ENCODE results near the gene PRICKLE4.
A peak's percentile ranks its signal among the peaks of the same experiment; 100 is the strongest.

PRICKLE4 gene

DNA sequence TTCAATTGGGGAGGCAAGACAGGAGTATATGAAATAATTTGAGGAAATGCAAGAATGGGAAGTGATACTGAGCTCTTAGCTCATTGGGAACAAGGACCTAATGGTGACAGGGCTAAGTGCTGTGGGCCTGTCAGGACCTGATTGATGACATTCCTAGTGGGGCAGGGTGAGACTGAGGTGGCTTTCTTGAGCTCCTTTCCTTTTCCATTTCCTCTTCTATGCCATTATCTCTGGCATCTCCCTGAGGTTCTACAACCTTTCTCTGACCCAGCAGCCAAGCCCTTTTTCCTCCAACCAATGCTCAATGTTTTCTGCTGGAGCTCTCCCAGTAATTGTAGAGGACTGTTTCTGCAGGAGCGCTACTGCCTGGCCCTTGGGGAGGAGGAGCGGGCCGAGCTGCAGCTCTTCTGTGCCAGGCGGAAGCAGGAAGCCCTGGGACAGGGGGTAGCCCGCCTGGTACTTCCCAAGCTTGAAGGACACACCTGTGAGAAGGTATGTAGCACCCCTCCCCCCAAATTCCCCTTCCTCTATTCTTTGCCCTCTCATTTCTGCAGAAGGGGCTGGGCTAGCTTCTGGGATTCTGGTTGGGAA lies 4.1 kb downstream of the PRICKLE4 start:
- DNase-seq, result no peak
- Histone ChIP-seq H3K4me3 (ENCODE audit: insufficient read depth, low read depth, low read length, poor library complexity, severe bottlenecking) (no peak overlapping the region), H3K27me3 (replicated peaks; ENCODE audit: control insufficient read depth, insufficient read depth, low read length, poor library complexity, severe bottlenecking) (no peaks in the 10 kb centered on the region), H3K9me3 (ENCODE audit: control insufficient read depth, low read length) (no peaks in the 10 kb centered on the region), H3K27ac (ENCODE audit: insufficient read depth, low read length, poor library complexity, severe bottlenecking) (no peak overlapping the region), H3K36me3 (ENCODE audit: control insufficient read depth, insufficient read depth, low read length) (peaks cover 8% of the 10 kb centered on the region), H3K4me1 (ENCODE audit: control insufficient read depth, insufficient read depth, low read length, poor library complexity, severe bottlenecking) (peaks cover 14% of the 10 kb centered on the region)

DNA sequence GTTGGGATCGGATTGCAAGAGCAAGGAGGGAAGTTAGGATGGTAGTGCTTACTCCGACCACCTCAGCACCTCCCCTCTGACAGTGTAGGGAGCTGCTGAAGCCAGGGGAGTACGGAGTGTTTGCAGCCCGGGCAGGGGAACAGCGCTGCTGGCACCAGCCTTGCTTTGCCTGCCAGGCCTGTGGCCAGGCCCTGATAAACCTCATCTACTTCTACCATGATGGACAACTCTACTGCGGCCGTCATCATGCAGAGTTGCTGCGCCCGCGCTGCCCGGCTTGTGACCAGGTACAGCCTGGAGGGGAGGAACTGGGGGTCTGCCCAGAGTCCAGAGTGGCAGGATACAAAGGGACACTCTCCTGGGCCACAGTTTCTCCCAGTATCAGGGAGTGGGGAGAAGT lies 4.7 kb downstream of the PRICKLE4 start:
- no peak overlapping the region for H3K27ac ChIP-seq (ENCODE audit: insufficient read depth, low read length, poor library complexity, severe bottlenecking)
- peaks cover 14% of the 10 kb centered on the region for H3K4me1 ChIP-seq (ENCODE audit: control insufficient read depth, insufficient read depth, low read length, poor library complexity, severe bottlenecking)
- no peaks in the 10 kb centered on the region for H3K9me3 ChIP-seq (ENCODE audit: control insufficient read depth, low read length)
- no peak for DNase-seq
- H3K4me3 ChIP-seq (ENCODE audit: insufficient read depth, low read depth, low read length, poor library complexity, severe bottlenecking), result no peak overlapping the region
- H3K27me3 ChIP-seq (replicated peaks; ENCODE audit: control insufficient read depth, insufficient read depth, low read length, poor library complexity, severe bottlenecking), result no peaks in the 10 kb centered on the region
- H3K36me3 ChIP-seq (ENCODE audit: control insufficient read depth, insufficient read depth, low read length), result peaks cover 13% of the 10 kb centered on the region

DNA sequence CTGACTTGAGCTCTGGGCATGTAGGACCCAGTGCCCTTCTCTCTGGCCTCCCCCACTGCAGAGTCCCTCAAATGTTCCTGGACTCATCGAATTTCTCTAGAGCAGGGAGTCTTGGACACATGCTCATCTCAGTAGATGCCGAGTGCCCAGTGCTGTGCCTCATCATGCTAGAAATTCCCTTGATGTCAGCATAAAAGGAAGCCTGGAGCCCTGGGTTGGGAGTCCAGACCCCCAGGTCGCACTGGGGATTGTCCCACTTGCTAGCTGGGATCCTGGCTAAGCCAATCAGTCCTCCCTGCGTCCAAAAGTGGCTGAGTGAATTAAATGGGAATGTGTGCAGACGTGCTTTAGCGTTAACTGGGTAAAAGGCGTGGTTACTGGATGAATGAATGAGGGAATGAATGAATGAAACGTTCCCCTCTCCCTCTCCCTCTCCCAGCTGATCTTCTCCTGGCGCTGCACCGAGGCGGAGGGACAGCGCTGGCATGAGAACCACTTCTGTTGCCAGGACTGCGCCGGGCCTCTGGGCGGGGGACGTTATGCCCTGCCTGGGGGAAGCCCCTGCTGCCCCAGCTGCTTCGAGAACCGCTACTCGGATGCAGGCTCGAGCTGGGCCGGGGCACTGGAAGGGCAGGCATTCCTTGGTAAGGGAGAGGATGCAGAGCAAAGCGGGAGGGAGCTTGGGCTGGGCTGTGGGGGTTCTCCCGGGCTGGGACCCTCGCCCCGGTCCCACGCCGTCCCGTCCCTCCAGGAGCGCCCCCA lies 5.3 kb downstream of the PRICKLE4 start:
- H3K9me3 ChIP-seq (ENCODE audit: control insufficient read depth, low read length), result no peaks in the 10 kb centered on the region
- H3K36me3 ChIP-seq (ENCODE audit: control insufficient read depth, insufficient read depth, low read length), result peaks cover 19% of the 10 kb centered on the region
- no peaks in the 10 kb centered on the region for H3K27me3 ChIP-seq (replicated peaks; ENCODE audit: control insufficient read depth, insufficient read depth, low read length, poor library complexity, severe bottlenecking)
- H3K4me3 ChIP-seq (ENCODE audit: insufficient read depth, low read depth, low read length, poor library complexity, severe bottlenecking), result peak overlapping the region; percentile 84
- DNase-seq, result no peak
- peaks cover 11% of the 10 kb centered on the region for H3K4me1 ChIP-seq (ENCODE audit: control insufficient read depth, insufficient read depth, low read length, poor library complexity, severe bottlenecking)
- H3K27ac ChIP-seq (ENCODE audit: insufficient read depth, low read length, poor library complexity, severe bottlenecking), result no peak overlapping the region

DNA sequence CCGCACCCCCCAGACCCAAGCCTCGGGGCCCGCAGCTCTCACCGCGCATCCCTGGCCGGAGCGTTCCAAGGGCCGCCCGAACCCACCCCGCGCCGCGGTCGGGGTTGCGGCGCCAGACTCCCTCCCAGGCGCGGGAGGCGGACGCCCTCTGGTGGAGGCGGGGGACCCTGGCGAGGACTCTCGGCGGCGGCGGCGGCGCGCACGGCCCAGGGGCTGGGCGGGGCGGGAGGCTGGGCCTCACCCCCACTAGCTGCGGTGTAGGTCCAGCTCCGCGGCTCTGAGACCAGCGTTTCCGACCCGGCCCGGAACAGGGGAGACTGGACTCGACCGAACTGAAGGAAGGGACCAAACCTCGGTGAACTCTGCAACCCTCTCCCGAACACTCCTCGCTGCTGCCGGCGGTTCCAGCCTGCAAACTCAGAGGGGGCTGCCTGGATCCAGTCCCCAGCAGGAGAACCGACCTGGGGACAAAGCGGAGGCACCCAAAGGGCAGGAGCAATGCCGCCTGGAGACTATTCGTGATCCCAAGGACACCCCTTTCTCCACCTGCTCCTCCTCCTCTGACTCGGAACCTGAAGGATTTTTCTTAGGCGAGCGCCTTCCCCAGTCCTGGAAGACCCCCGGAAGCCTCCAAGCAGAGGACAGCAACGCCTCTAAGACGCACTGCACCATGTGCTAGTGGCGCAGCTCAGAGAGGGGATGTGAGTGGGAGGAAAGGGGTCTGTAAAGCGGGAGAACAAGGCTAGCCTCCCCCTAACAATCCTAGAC lies 6.1 kb downstream of the PRICKLE4 start:
- H3K36me3 ChIP-seq (ENCODE audit: control insufficient read depth, insufficient read depth, low read length), result peaks cover 20% of the 10 kb centered on the region
- DNase-seq, result peak; percentile 70 to 81 (median 77)
- peak overlapping the region; percentile 87 for H3K27ac ChIP-seq (ENCODE audit: insufficient read depth, low read length, poor library complexity, severe bottlenecking)
- H3K4me3 ChIP-seq (ENCODE audit: insufficient read depth, low read depth, low read length, poor library complexity, severe bottlenecking), result peak overlapping the region; percentile 84
- no peaks in the 10 kb centered on the region for H3K27me3 ChIP-seq (replicated peaks; ENCODE audit: control insufficient read depth, insufficient read depth, low read length, poor library complexity, severe bottlenecking)
- no peaks in the 10 kb centered on the region for H3K9me3 ChIP-seq (ENCODE audit: control insufficient read depth, low read length)
- H3K4me1 ChIP-seq (ENCODE audit: control insufficient read depth, insufficient read depth, low read length, poor library complexity, severe bottlenecking), result peaks cover 5% of the 10 kb centered on the region

DNA sequence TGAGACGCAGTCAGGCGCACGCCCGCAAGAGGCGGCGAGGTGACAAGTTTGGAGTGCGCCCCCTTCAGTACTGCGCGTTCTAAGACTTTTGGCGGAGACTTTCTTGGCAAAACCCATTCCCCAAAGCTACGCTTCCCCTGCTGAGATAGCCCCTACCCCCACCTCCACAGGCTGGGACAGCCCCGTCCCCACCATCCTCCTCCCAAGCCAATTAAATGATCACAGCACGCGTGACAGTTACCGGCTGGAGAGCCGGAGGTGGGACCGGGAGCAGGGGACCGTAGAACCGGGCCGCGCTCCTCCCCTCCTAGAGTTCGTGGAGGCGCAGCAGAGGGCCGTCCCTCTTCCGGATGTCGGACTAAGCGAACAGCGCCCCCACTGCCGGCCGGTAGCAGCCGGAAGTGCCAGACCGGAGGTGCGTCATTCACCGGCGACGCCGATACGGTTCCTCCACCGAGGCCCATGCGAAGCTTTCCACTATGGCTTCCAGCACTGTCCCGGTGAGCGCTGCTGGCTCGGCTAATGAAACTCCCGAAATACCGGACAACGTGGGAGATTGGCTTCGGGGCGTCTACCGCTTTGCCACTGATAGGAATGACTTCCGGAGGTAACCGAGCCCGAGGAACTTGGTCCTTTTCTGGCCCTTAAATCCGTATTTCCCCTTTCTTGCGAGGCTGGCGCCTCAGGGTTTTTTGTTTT lies 6.8 kb downstream of the PRICKLE4 start, which contains the start of gene TOMM6:
TOMM6 (plus strand) TSS at position 476 of the 699 bp plus-strand sequence; CDS start at position 480, 4 bp downstream.
- DNase-seq, result peak; percentile 88 to 91 (median 90)
- H3K36me3 ChIP-seq (ENCODE audit: control insufficient read depth, insufficient read depth, low read length), result peaks cover 28% of the 10 kb centered on the region
- peak within 1 kb of the TSS; percentile 87 for H3K27ac ChIP-seq (ENCODE audit: insufficient read depth, low read length, poor library complexity, severe bottlenecking)
- H3K27me3 ChIP-seq (replicated peaks; ENCODE audit: control insufficient read depth, insufficient read depth, low read length, poor library complexity, severe bottlenecking), result no peaks in the 10 kb centered on the region
- H3K4me1 ChIP-seq (ENCODE audit: control insufficient read depth, insufficient read depth, low read length, poor library complexity, severe bottlenecking), result peaks cover 5% of the 10 kb centered on the region
- H3K4me3 ChIP-seq (ENCODE audit: insufficient read depth, low read depth, low read length, poor library complexity, severe bottlenecking), result peak within 1 kb of the TSS; percentile 84
- H3K9me3 ChIP-seq (ENCODE audit: control insufficient read depth, low read length), result no peaks in the 10 kb centered on the region

GRCh38 chr6:41789390-41789724 lies 8.8 kb downstream of the PRICKLE4 start:
- Histone ChIP-seq H3K27me3 (replicated peaks; ENCODE audit: control insufficient read depth, insufficient read depth, low read length, poor library complexity, severe bottlenecking) (no peaks in the 10 kb centered on the region), H3K27ac (ENCODE audit: insufficient read depth, low read length, poor library complexity, severe bottlenecking) (no peak overlapping the region), H3K36me3 (ENCODE audit: control insufficient read depth, insufficient read depth, low read length) (peaks cover 30% of the 10 kb centered on the region), H3K4me1 (ENCODE audit: control insufficient read depth, insufficient read depth, low read length, poor library complexity, severe bottlenecking) (peaks cover 5% of the 10 kb centered on the region), H3K4me3 (ENCODE audit: insufficient read depth, low read depth, low read length, poor library complexity, severe bottlenecking) (no peak overlapping the region), H3K9me3 (ENCODE audit: control insufficient read depth, low read length) (no peaks in the 10 kb centered on the region)
- no peak for DNase-seq

- no peak overlapping the region for H3K27ac ChIP-seq (ENCODE audit: insufficient read depth, low read length, poor library complexity, severe bottlenecking)
- H3K4me1 ChIP-seq (ENCODE audit: control insufficient read depth, insufficient read depth, low read length, poor library complexity, severe bottlenecking), result peaks cover 5% of the 10 kb centered on the region
- peaks cover 30% of the 10 kb centered on the region for H3K36me3 ChIP-seq (ENCODE audit: control insufficient read depth, insufficient read depth, low read length)
- no peak overlapping the region for H3K4me3 ChIP-seq (ENCODE audit: insufficient read depth, low read depth, low read length, poor library complexity, severe bottlenecking)
- H3K27me3 ChIP-seq (replicated peaks; ENCODE audit: control insufficient read depth, insufficient read depth, low read length, poor library complexity, severe bottlenecking), result no peaks in the 10 kb centered on the region
- H3K9me3 ChIP-seq (ENCODE audit: control insufficient read depth, low read length), result no peaks in the 10 kb centered on the region
- no peak for DNase-seq
Measured at GRCh38 chr6:41790045-41790444, 9.5 kb downstream of the PRICKLE4 start.

GRCh38 chr6:41791305-41791704 lies 10.7 kb downstream of the PRICKLE4 start:
- Histone ChIP-seq H3K4me3 (ENCODE audit: insufficient read depth, low read depth, low read length, poor library complexity, severe bottlenecking) (no peak overlapping the region), H3K36me3 (ENCODE audit: control insufficient read depth, insufficient read depth, low read length) (peaks cover 30% of the 10 kb centered on the region)
- no peak for DNase-seq

GRCh38 chr6:41791984-41792383 lies 11.4 kb downstream of the PRICKLE4 start:
- Histone ChIP-seq H3K27ac (ENCODE audit: insufficient read depth, low read length, poor library complexity, severe bottlenecking) (no peak overlapping the region), H3K4me3 (ENCODE audit: insufficient read depth, low read depth, low read length, poor library complexity, severe bottlenecking) (no peak overlapping the region), H3K36me3 (ENCODE audit: control insufficient read depth, insufficient read depth, low read length) (peaks cover 33% of the 10 kb centered on the region), H3K4me1 (ENCODE audit: control insufficient read depth, insufficient read depth, low read length, poor library complexity, severe bottlenecking) (no peaks in the 10 kb centered on the region), H3K27me3 (replicated peaks; ENCODE audit: control insufficient read depth, insufficient read depth, low read length, poor library complexity, severe bottlenecking) (no peaks in the 10 kb centered on the region), H3K9me3 (ENCODE audit: control insufficient read depth, low read length) (no peaks in the 10 kb centered on the region)
- DNase-seq, result no peak

More at GRCh38 chr6:41791305-41791704, 10.7 kb downstream of the PRICKLE4 start:
- Histone ChIP-seq H3K4me1 (ENCODE audit: control insufficient read depth, insufficient read depth, low read length, poor library complexity, severe bottlenecking) (peaks cover under 1% of the 10 kb centered on the region), H3K27me3 (replicated peaks; ENCODE audit: control insufficient read depth, insufficient read depth, low read length, poor library complexity, severe bottlenecking) (no peaks in the 10 kb centered on the region), H3K27ac (ENCODE audit: insufficient read depth, low read length, poor library complexity, severe bottlenecking) (no peak overlapping the region), H3K9me3 (ENCODE audit: control insufficient read depth, low read length) (no peaks in the 10 kb centered on the region)

Measured in effector memory CD4-positive, alpha-beta T cell (primary cell).